A549 (cell line): ENCODE data around the gene CDH4.

Experiments used
- CHD4 ChIP-seq: fragments of 200-600 bp; sonication (generic); IDR thresholded peaks from 2 replicates; pipeline ENCODE4 v1.6.1; 2016; ENCODE audit warnings: antibody characterized with exemption, mild to moderate bottlenecking, borderline replicate concordance
- GATA3 ChIP-seq: IDR thresholded peaks from 2 replicates; pipeline ENCODE4 v1.6.1; 2012; ENCODE audit warnings: borderline replicate concordance
- MAX ChIP-seq: IDR thresholded peaks from 2 replicates; pipeline ENCODE4 v1.6.1; 2012
- RNF2 ChIP-seq: fragments of 200-600 bp; sonication (generic); IDR thresholded peaks from 2 replicates; pipeline ENCODE4 v1.6.1; 2016; ENCODE audit warnings: low read depth, mild to moderate bottlenecking, antibody characterized with exemption, moderate library complexity, borderline replicate concordance
- ZC3H11A ChIP-seq: fragments of 450-650 bp; IDR thresholded peaks from 2 replicates; pipeline ENCODE4 v1.6.1; 2014; ENCODE audit warnings: antibody characterized with exemption, mild to moderate bottlenecking
- TF ChIP-seq, protein P1 (sequence below): fragments of >200 bp; sonication (Bioruptor Twin); formaldehyde crosslinking; IDR thresholded peaks from 3 replicates; pipeline ENCODE4 v1.5.1; 2016

DNA sequence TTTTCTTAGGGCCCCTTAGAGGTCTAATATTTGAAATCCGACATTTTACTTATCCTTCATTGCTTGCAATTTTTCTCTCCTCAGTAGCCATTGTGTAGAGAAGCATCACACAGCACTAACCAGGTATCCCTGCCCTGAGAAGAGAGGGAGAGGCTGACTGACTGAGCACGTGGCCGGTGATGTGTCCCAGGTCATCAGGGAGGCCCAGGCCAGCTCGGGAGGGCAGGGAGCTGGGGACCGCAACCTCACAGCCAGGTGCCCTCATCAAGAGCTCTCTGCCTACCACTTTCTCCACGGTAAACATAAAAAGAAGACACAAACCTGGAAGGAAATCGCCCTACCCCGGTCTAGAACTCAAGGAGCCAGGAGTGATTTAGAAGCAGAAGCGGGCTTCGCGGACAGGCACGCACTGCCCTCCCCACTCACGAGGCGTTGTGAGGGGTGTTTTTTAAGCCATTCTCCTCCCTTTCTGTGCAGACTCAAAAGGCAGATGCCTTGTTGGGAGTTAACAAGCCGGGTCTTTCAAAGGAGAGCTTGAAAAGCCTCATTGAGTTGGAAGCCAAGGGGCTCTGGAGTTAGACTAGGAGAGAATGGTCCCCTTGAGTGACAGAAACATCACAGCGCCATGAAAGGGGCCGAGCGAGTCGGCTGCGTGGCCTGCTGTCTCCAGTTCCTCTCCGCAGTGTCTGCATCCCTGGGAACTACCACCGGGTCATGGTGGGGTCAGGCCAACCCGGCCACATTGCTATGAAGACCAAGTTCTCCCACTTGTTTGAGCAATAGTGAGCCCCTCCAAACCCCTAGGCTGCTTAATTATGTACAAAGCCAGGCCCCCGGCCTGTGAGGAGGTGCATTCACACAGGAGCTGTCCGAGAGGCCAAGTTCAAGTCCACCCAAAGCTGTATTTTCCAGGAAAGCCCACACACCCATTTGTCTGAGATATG is 285.4 kb downstream of the CDH4 start:
- TF ChIP-seq GATA3 (no peak), MAX (no peak), CHD4 (no peak), RNF2 (no peak), ZC3H11A (no peak)
- TF ChIP-seq, protein P1, sequence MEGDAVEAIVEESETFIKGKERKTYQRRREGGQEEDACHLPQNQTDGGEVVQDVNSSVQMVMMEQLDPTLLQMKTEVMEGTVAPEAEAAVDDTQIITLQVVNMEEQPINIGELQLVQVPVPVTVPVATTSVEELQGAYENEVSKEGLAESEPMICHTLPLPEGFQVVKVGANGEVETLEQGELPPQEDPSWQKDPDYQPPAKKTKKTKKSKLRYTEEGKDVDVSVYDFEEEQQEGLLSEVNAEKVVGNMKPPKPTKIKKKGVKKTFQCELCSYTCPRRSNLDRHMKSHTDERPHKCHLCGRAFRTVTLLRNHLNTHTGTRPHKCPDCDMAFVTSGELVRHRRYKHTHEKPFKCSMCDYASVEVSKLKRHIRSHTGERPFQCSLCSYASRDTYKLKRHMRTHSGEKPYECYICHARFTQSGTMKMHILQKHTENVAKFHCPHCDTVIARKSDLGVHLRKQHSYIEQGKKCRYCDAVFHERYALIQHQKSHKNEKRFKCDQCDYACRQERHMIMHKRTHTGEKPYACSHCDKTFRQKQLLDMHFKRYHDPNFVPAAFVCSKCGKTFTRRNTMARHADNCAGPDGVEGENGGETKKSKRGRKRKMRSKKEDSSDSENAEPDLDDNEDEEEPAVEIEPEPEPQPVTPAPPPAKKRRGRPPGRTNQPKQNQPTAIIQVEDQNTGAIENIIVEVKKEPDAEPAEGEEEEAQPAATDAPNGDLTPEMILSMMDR: no peak
